Calu3 (cell line): ENCODE measurements around the gene CNGB1. TPM values are rescaled to one million over a fixed set of nuclear protein-coding genes. Genes with fewer than 3 reads are reported as not detected.
"Not testable (repeated sequence)": the region's sequence is repeated elsewhere in the genome, so short reads cannot be mapped to it uniquely, and the experiment has no call there.

Source experiments
- BruUV-seq: library from RNA; stranded (reverse); fragments of 400-500 nt; replicated peaks from 2 replicates; lab custom pipeline; 2021; lab: Mats Ljungman, UMichigan
- CTCF ChIA-PET: fragments of 300-600 bp; sonication (Branson Sonifier 250); formaldehyde crosslinking; loops from one replicate; lab custom pipeline; 2022; ENCODE audit warnings: antibody characterized with exemption; lab: Charles Lee
- DNase-seq: peaks from one replicate; pipeline ENCODE4 v3.0.0; 2022
- H3K27ac Mint-ChIP-seq: one replicate; pipeline ENCODE4 v1.8.0; 2022; ENCODE audit warnings: mixed read lengths; ENCODE audit not compliant: unreplicated experiment
- H3K27me3 Mint-ChIP-seq: one replicate; pipeline ENCODE4 v1.8.0; 2022; ENCODE audit warnings: mixed read lengths; ENCODE audit not compliant: unreplicated experiment
- H3K36me3 Mint-ChIP-seq: one replicate; pipeline ENCODE4 v1.8.0; 2022; ENCODE audit warnings: mild to moderate bottlenecking, moderate library complexity, mixed read lengths; ENCODE audit not compliant: insufficient read depth, unreplicated experiment
- H3K4me1 Mint-ChIP-seq: one replicate; pipeline ENCODE4 v1.8.0; 2022; ENCODE audit warnings: mild to moderate bottlenecking, low read depth, mixed read lengths; ENCODE audit not compliant: unreplicated experiment
- H3K4me3 Mint-ChIP-seq: one replicate; pipeline ENCODE4 v1.8.0; 2022; ENCODE audit warnings: mild to moderate bottlenecking, low read depth, moderate library complexity, mixed read lengths; ENCODE audit not compliant: unreplicated experiment
- H3K9me3 Mint-ChIP-seq: one replicate; pipeline ENCODE4 v1.8.0; 2022; ENCODE audit warnings: low read depth, mixed read lengths; ENCODE audit not compliant: unreplicated experiment
- CTCF ChIP-seq: fragments of 200-600 bp; IDR thresholded peaks from one replicate; pipeline ENCODE4 v1.8.0; 2022; ENCODE audit warnings: antibody characterized with exemption; ENCODE audit not compliant: unreplicated experiment
- intact Hi-C: fragments of 100-400 bp; cut with micrococcal nuclease; formaldehyde crosslinking; loops from one replicate; pipeline ENCODE4 v1.10.0; 2022; ENCODE audit not compliant: unreplicated experiment
- total RNA-seq: library from RNA; stranded (reverse); gene quantifications from 2 replicates; pipeline ENCODE4 v1.2.3, GENCODE V29; 2022

The CNGB1 gene
- total RNA-seq, 1 experiment from 2014 or later = 0.19 TPM

GRCh38 chr16:58009856-58010416 lies 39.0 kb upstream of the CNGB1 start:
- Mint-ChIP-seq H3K4me3 (no peak overlapping the region), H3K4me1 (peaks cover under 1% of the 10 kb centered on the region), H3K27me3 (no peaks in the 10 kb centered on the region), H3K36me3 (peaks cover 14% of the 10 kb centered on the region), H3K27ac (no peak overlapping the region), H3K9me3 (no peaks in the 10 kb centered on the region)
- BruUV-seq = no TSS peak
- no peak for DNase-seq
- intact Hi-C loops = loop anchor here (10.0 kb wide), 1 partner anchor 255 kb away; no protein-coding TSS in a partner anchor
- CTCF ChIA-PET = interaction anchor here (1.6 kb wide), 1 partner anchor 112 kb away, joined by 4 read pairs; no protein-coding TSS in a partner anchor
- TF ChIP-seq CTCF = no peak

- H3K27ac Mint-ChIP-seq, H3K9me3 Mint-ChIP-seq, H3K27me3 Mint-ChIP-seq, DNase-seq, BruUV-seq, CTCF ChIA-PET, H3K4me3 Mint-ChIP-seq: not testable (repeated sequence)
- intact Hi-C loops = loop anchor here (5.0 to 10.0 kb wide), 2 partner anchors 207 to 250 kb away; no protein-coding TSS in a partner anchor
- Mint-ChIP-seq H3K4me1 (peaks cover 14% of the 10 kb centered on the region), H3K36me3 (peaks cover 39% of the 10 kb centered on the region)
Observed at GRCh38 chr16:58004736-58005135, 33.8 kb upstream of the CNGB1 start.

GRCh38 chr16:58002936-58003335 lies 32.0 kb upstream of the CNGB1 start:
- no TSS peak for BruUV-seq

GRCh38 chr16:58002416-58002800 lies 31.5 kb upstream of the CNGB1 start:
- H3K27me3 Mint-ChIP-seq = no peaks in the 10 kb centered on the region
- H3K36me3 Mint-ChIP-seq = peaks cover 44% of the 10 kb centered on the region
- no peak overlapping the region for H3K27ac Mint-ChIP-seq
- no peak overlapping the region for H3K4me3 Mint-ChIP-seq
- no TSS peak for BruUV-seq
- CTCF ChIA-PET = interaction anchor here (0.9 kb wide), 1 partner anchor 208 kb away, joined by 5 read pairs; no protein-coding TSS in a partner anchor
- no peaks in the 10 kb centered on the region for H3K9me3 Mint-ChIP-seq
- intact Hi-C loops = loop anchor here (5.0 to 10.0 kb wide), 2 partner anchors 205 to 248 kb away; no protein-coding TSS in a partner anchor
- no peak for TF ChIP-seq CTCF
- H3K4me1 Mint-ChIP-seq = peaks cover 30% of the 10 kb centered on the region
- no peak for DNase-seq

More at GRCh38 chr16:58002936-58003335, 32.0 kb upstream of the CNGB1 start:
- no peak for TF ChIP-seq CTCF
- intact Hi-C loops = loop anchor here (5.0 to 10.0 kb wide), 2 partner anchors 206 to 248 kb away; no protein-coding TSS in a partner anchor
- Mint-ChIP-seq H3K27ac (no peak overlapping the region), H3K4me1 (peaks cover 30% of the 10 kb centered on the region), H3K9me3 (no peaks in the 10 kb centered on the region), H3K36me3 (peaks cover 42% of the 10 kb centered on the region), H3K27me3 (no peaks in the 10 kb centered on the region), H3K4me3 (no peak overlapping the region)
- no peak for DNase-seq
- CTCF ChIA-PET = no interaction called here
